Keratinocyte (primary cell): ENCODE measurements around the gene NDUFAF3. TPM values are rescaled to one million over a fixed set of nuclear protein-coding genes. Genes with fewer than 3 reads are reported as not detected.

Source experiments
- DNase-seq: peaks from one replicate; pipeline ENCODE4 v3.0.0-alpha.2; 2011; ENCODE audit warnings: low read depth, missing footprints, low spot score
- FAIRE-seq: peaks from 2 replicates; lab custom pipeline; 2011; peaks lifted over from hg19 to GRCh38; lab: Jason Lieb, UNC
- H2AFZ ChIP-seq: 2 replicates; pipeline ENCODE4 v1.6.0; 2012; ENCODE audit warnings: low read length, control low read depth, inconsistent platforms; ENCODE audit not compliant: control insufficient read depth
- H3K27ac ChIP-seq: 2 replicates; pipeline ENCODE4 v1.5.1; 2011; ENCODE audit warnings: low read length; ENCODE audit not compliant: control insufficient read depth, insufficient read depth
- H3K27me3 ChIP-seq: 3 replicates; pipeline ENCODE4 v1.6.0; 2011; ENCODE audit warnings: low read length; ENCODE audit not compliant: control insufficient read depth, insufficient read depth; ENCODE audit errors: extremely low read depth
- H3K36me3 ChIP-seq, 2 experiments: 2 replicates in 1 of 2; 3 replicates in 1 of 2; pipeline ENCODE4 v1.5.1; 2011; ENCODE audit warnings: low read length in 2 of 2, mild to moderate bottlenecking in 1 of 2; ENCODE audit not compliant: control insufficient read depth in 2 of 2, insufficient read depth in 2 of 2; ENCODE audit errors: extremely low read depth in 1 of 2
- H3K4me1 ChIP-seq: 3 replicates; pipeline ENCODE4 v1.5.1; 2011; ENCODE audit warnings: low read length; ENCODE audit not compliant: control insufficient read depth, insufficient read depth; ENCODE audit errors: extremely low read depth
- H3K4me2 ChIP-seq: 3 replicates; pipeline ENCODE4 v1.6.0; 2011; ENCODE audit warnings: low read depth, low read length; ENCODE audit not compliant: control insufficient read depth, insufficient read depth; ENCODE audit errors: extremely low read depth
- H3K4me3 ChIP-seq, 3 experiments: fragments of 200-600 bp in 1 of 3; sonication (generic) in 1 of 3; 2 replicates in 2 of 3; 3 replicates in 1 of 3; pipeline ENCODE4 v1.5.1; 2011 to 2016; ENCODE audit warnings: low read length in 3 of 3, mild to moderate bottlenecking in 3 of 3, control low read depth in 2 of 3, inconsistent platforms in 1 of 3, low read depth in 1 of 3, mixed read lengths in 1 of 3, mixed run types in 1 of 3, moderate library complexity in 1 of 3; ENCODE audit not compliant: control insufficient read depth in 2 of 3, insufficient read depth in 2 of 3; ENCODE audit errors: extremely low read depth in 1 of 3
- H3K79me2 ChIP-seq: 2 replicates; pipeline ENCODE4 v1.6.0; 2012; ENCODE audit warnings: low read length; ENCODE audit not compliant: control insufficient read depth, insufficient read depth
- H3K9ac ChIP-seq: 3 replicates; pipeline ENCODE4 v1.6.0; 2011; ENCODE audit warnings: low read length; ENCODE audit not compliant: control insufficient read depth, insufficient read depth; ENCODE audit errors: extremely low read depth
- H3K9me1 ChIP-seq: 3 replicates; pipeline ENCODE4 v1.6.0; 2011; ENCODE audit warnings: low read length; ENCODE audit not compliant: control insufficient read depth, insufficient read depth; ENCODE audit errors: extremely low read depth
- H3K9me3 ChIP-seq: 2 replicates; pipeline ENCODE4 v1.5.1; 2012; ENCODE audit warnings: low read depth, low read length; ENCODE audit not compliant: control insufficient read depth
- H4K20me1 ChIP-seq: 3 replicates; pipeline ENCODE4 v1.6.0; 2011; ENCODE audit warnings: low read length; ENCODE audit not compliant: control insufficient read depth, insufficient read depth; ENCODE audit errors: extremely low read depth
- CTCF ChIP-seq, 3 experiments: IDR thresholded peaks in 1 of 3; conservative IDR thresholded peaks in 1 of 3; optimal IDR thresholded peaks in 1 of 3; 2 replicates in 2 of 3; 3 replicates in 1 of 3; pipeline versions ENCODE3 to v1.5.1; 2011; ENCODE audit warnings: low read length in 3 of 3, mild to moderate bottlenecking in 3 of 3, moderate library complexity in 2 of 3, control low read depth in 1 of 3, inconsistent platforms in 1 of 3; ENCODE audit not compliant: insufficient read depth in 2 of 3; ENCODE audit errors: extremely low read depth in 1 of 3
- EZH2 ChIP-seq: IDR thresholded peaks from one replicate; pipeline ENCODE4 v1.6.1; 2012; ENCODE audit warnings: inconsistent platforms, mild to moderate bottlenecking, low read length, moderate library complexity
- dilution Hi-C: fragments of 300-500 bp; cut with MboI; formaldehyde crosslinking; loops from one replicate; pipeline ENCODE4 v1.7.0; 2020; ENCODE audit warnings: low sequenced_read_pairs; ENCODE audit not compliant: extremely low pct_ligation_motif_present
- polyA plus RNA-seq, 5 experiments: library from polyadenylated mRNA; depleted of rRNA in 3 of 5; stranded (reverse) in 3 of 5; stranded (forward) in 1 of 5; unstranded in 1 of 5; fragments of >200 nt; gene quantifications; 1 replicate in 1 of 5; 2 replicates in 3 of 5; 3 replicates in 1 of 5; pipeline versions ENCODE4 v1.2.1 to v1.2.3, GENCODE V29; 2011 to 2012; ENCODE audit warnings: missing spikeins in 2 of 5, low read depth in 1 of 5, low replicate concordance in 1 of 5

Gene NDUFAF3
- polyA plus RNA-seq, 1 donor (not counting 4 experiments of a cell fraction or from before 2014, with no cell fraction given) = 38.3 TPM

DNA sequence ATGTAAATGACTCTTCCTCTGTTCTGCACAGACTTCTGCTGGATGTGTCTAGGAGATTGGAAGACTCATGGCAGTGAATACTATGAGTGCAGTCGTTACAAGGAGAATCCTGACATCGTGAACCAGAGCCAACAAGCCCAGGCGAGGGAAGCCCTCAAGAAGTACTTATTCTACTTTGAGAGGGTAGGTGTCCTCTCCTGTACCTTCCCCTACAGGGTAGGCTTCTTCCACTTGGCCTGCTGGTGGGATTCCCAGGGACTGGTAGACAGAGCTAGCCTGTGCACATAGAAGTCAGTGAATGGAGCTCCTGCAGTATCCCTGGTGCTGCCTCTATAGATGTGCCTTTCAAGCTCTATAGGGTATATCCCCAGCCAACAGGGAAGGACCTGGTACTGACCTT lies 42.5 kb upstream of the NDUFAF3 start:
- peaks cover 52 to 66% of the 10 kb centered on the region in 2 experiments for H3K36me3 ChIP-seq
- H3K27me3 ChIP-seq = no peaks in the 10 kb centered on the region
- TF ChIP-seq EZH2 (no peak), CTCF (optimal IDR thresholded peaks at IDR 0.05 in 1 of 3, IDR thresholded peaks at IDR 0.05 in 1 of 3, conservative IDR thresholded peaks at IDR 0.05 in 1 of 3; ENCODE audit: extremely low read depth in 1 of 3, insufficient read depth in 2 of 3, low read length in 3 of 3) (no peak)
- DNase-seq (no peak), FAIRE-seq (no peak)
- no peaks in the 10 kb centered on the region for H3K9me1 ChIP-seq
- H3K4me2 ChIP-seq = no peak overlapping the region
- H3K9me3 ChIP-seq = no peaks in the 10 kb centered on the region
- H3K4me3 ChIP-seq = no peak overlapping the region
- no peaks in the 10 kb centered on the region for H3K4me1 ChIP-seq
- H4K20me1 ChIP-seq = no peaks in the 10 kb centered on the region
- no peak overlapping the region for H2AFZ ChIP-seq
- dilution Hi-C loops = no loop called here
- H3K27ac ChIP-seq = no peak overlapping the region
- H3K79me2 ChIP-seq = no peaks in the 10 kb centered on the region
- no peak overlapping the region for H3K9ac ChIP-seq

GRCh38 chr3:48980295-48980694 lies 41.6 kb upstream of the NDUFAF3 start:
- H3K4me1 ChIP-seq = no peaks in the 10 kb centered on the region

More at GRCh38 chr3:48980295-48980694, 41.6 kb upstream of the NDUFAF3 start:
- FAIRE-seq (no peak), DNase-seq (no peak)
- H3K79me2 ChIP-seq = no peaks in the 10 kb centered on the region
- H3K27ac ChIP-seq = no peak overlapping the region
- TF ChIP-seq CTCF (optimal IDR thresholded peaks at IDR 0.05 in 1 of 3, IDR thresholded peaks at IDR 0.05 in 1 of 3, conservative IDR thresholded peaks at IDR 0.05 in 1 of 3; ENCODE audit: extremely low read depth in 1 of 3, insufficient read depth in 2 of 3, low read length in 3 of 3) (no peak), EZH2 (no peak)
- H3K36me3 ChIP-seq = peaks cover 48 to 62% of the 10 kb centered on the region in 2 experiments
- dilution Hi-C loops = no loop called here
- no peak overlapping the region for H2AFZ ChIP-seq
- H3K4me3 ChIP-seq = no peak overlapping the region
- no peaks in the 10 kb centered on the region for H3K27me3 ChIP-seq
- no peaks in the 10 kb centered on the region for H4K20me1 ChIP-seq
- H3K9ac ChIP-seq = no peak overlapping the region
- H3K4me2 ChIP-seq = no peak overlapping the region
- no peaks in the 10 kb centered on the region for H3K9me3 ChIP-seq
- H3K9me1 ChIP-seq = no peaks in the 10 kb centered on the region
